Measurements from ENCODE around the gene FRAS1. TPM values are rescaled to one million over a fixed set of nuclear protein-coding genes. Genes with fewer than 3 reads are reported as not detected.

The FRAS1 gene
- total and polyA plus RNA-seq, 9 of the 15 experiments (the other 6 are each of a cell fraction or from before 2014, with no cell fraction given), result under 0.01 to 0.11 (median 0.04) TPM; not detected in 2

- intact Hi-C loops (cut with micrococcal nuclease), result no loop called here
- no peaks in the 10 kb centered on the region for H3K36me3 ChIP-seq (ENCODE audit: control insufficient read depth, insufficient read depth, low read length)
- ChIA-PET CTCF (ENCODE audit: low intra/inter-chr PET ratio) (no interaction called here), POLR2A (interaction anchor here (0.6 kb wide), 1 partner anchor 91 kb away, joined by 3 read pairs; no protein-coding TSS in a partner anchor)
- H3K4me3 ChIP-seq, result no peak overlapping the region
- H3K9ac ChIP-seq (ENCODE audit: insufficient read depth in 1 of 2, low read depth in 2 of 2, low read length in 2 of 2), result no peak overlapping the region
- WGBS (ENCODE audit: insufficient coverage, low coverage, missing lambda C conversion rate), result 2% methylated on average over 3 of the region's 3 CpGs
- H3K27me3 ChIP-seq (ENCODE audit: control insufficient read depth in 2 of 2, insufficient read depth in 2 of 2, low read length in 2 of 2), result no peaks in the 10 kb centered on the region
- no peak overlapping the region for H3K27ac ChIP-seq (ENCODE audit: extremely low read depth, low read depth, low read length)
- DNase-seq (ENCODE audit: extremely low read depth in 1 of 4, low spot score in 3 of 4) (no peak), ATAC-seq (no peak), FAIRE-seq (no peak)
- TF ChIP-seq NCOA6 (IDR thresholded peaks at IDR 0.05), result no peak
- TF ChIP-seq HINFP (tag; conservative IDR thresholded peaks at IDR 0.05; ENCODE audit: low read depth), result no peak
- no peak for TF ChIP-seq ELK1 (CRISPR knock-in tag; IDR thresholded peaks at IDR 0.05)
- TF ChIP-seq SMARCA5 (IDR thresholded peaks at IDR 0.05), result no peak
- TF ChIP-seq ILK (tag; IDR thresholded peaks at IDR 0.05; ENCODE audit: borderline replicate concordance, low read depth), result no peak
- no peak for TF ChIP-seq ZBED1 (IDR thresholded peaks at IDR 0.05)
- no peak for TF ChIP-seq SRF (CRISPR knock-in tag; IDR thresholded peaks at IDR 0.05)
- TF ChIP-seq SOX6 (IDR thresholded peaks at IDR 0.05), result no peak
- no peak for TF ChIP-seq RBBP5 (IDR thresholded peaks at IDR 0.05; ENCODE audit: borderline replicate concordance, insufficient read depth, low read length, poor library complexity, severe bottlenecking)
- no peak for TF ChIP-seq ZNF280A (IDR thresholded peaks at IDR 0.05; ENCODE audit: low read depth, partially characterized antibody)
- no peak for TF ChIP-seq SNIP1 (IDR thresholded peaks at IDR 0.05; ENCODE audit: low read depth)
- no peak for TF ChIP-seq EZH2 (IDR thresholded peaks at IDR 0.05; ENCODE audit: borderline replicate concordance, low read depth, low read length)
- no peak for TF ChIP-seq ZNF766 (CRISPR knock-in tag; conservative IDR thresholded peaks at IDR 0.05)
- TF ChIP-seq MBD2 (IDR thresholded peaks at IDR 0.05; ENCODE audit: borderline replicate concordance, low read depth), result no peak
- no peak for TF ChIP-seq MYC (IDR thresholded peaks at IDR 0.05; ENCODE audit: low read depth, low read length)
- TF ChIP-seq MYC (CRISPR knock-in tag; IDR thresholded peaks at IDR 0.05; ENCODE audit: borderline replicate concordance, low read depth), result no peak
- TF ChIP-seq SREBF1 (IDR thresholded peaks at IDR 0.05; ENCODE audit: borderline replicate concordance, low read depth, low read length), result no peak
- H3K9me3 ChIP-seq (replicated peaks; ENCODE audit: control insufficient read depth, insufficient read depth, low read depth, low read length), result no peaks in the 10 kb centered on the region
- no TSS peak for BruUV-seq (replicated peaks)
- no peaks in the 10 kb centered on the region for H3K79me2 ChIP-seq (ENCODE audit: control insufficient read depth, insufficient read depth, low read length)
- no peaks in the 10 kb centered on the region for H4K20me1 ChIP-seq (replicated peaks; ENCODE audit: control insufficient read depth, insufficient read depth, low read length)
- H3K9me1 ChIP-seq (ENCODE audit: control insufficient read depth, insufficient read depth, low read length), result no peaks in the 10 kb centered on the region
- H2AFZ ChIP-seq (ENCODE audit: low read depth, low read length), result no peak overlapping the region
- H3K4me2 ChIP-seq (ENCODE audit: insufficient read depth, low read length), result no peak overlapping the region
- in situ Hi-C loops (cut with MboI), result no loop called here
- H3K4me1 ChIP-seq (replicated peaks in 1 of 2; ENCODE audit: control insufficient read depth in 2 of 2, insufficient read depth in 2 of 2, low read length in 2 of 2), result no peaks in the 10 kb centered on the region
Observed at GRCh38 chr4:78099058-78099457, 41.9 kb downstream of the FRAS1 start.
